Fibroblast of lung (primary cell): ENCODE measurements around the gene SPPL2A.

Source experiments
- EZH2 ChIP-seq: IDR thresholded peaks from 2 replicates; pipeline ENCODE4 v1.5.1; 2012; ENCODE audit warnings: low read length, control low read depth, mild to moderate bottlenecking; ENCODE audit errors: missing control alignments
- TF ChIP-seq, protein P1 (sequence below), 2 donors: IDR thresholded peaks in 1 of 2; conservative IDR thresholded peaks in 1 of 2; 1 replicate in 1 of 2; 2 replicates in 1 of 2; pipeline ENCODE4 v1.5.1; 2011 to 2012; ENCODE audit warnings: low read length in 2 of 2, control low read depth in 1 of 2, inconsistent platforms in 1 of 2, low read depth in 1 of 2, mild to moderate bottlenecking in 1 of 2

DNA sequence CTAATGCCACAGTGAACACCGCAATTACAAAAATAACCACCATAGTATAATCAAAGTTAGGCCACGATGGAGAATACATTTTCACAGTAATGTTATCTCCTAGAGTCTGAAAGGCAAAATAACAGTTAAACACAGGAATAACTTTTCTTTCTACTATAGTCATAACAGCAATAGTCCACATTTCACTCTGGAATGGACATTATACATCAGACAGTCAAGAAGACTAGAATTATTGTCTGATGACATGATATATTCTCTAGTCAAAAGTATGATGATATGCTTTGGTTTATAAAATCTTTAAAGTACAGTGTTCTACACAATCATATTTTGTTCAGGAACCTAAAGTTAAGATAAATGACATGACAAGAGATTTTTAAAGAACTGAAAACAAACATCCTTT is 18.0 kb downstream of the SPPL2A start:
- TF ChIP-seq, protein P1, sequence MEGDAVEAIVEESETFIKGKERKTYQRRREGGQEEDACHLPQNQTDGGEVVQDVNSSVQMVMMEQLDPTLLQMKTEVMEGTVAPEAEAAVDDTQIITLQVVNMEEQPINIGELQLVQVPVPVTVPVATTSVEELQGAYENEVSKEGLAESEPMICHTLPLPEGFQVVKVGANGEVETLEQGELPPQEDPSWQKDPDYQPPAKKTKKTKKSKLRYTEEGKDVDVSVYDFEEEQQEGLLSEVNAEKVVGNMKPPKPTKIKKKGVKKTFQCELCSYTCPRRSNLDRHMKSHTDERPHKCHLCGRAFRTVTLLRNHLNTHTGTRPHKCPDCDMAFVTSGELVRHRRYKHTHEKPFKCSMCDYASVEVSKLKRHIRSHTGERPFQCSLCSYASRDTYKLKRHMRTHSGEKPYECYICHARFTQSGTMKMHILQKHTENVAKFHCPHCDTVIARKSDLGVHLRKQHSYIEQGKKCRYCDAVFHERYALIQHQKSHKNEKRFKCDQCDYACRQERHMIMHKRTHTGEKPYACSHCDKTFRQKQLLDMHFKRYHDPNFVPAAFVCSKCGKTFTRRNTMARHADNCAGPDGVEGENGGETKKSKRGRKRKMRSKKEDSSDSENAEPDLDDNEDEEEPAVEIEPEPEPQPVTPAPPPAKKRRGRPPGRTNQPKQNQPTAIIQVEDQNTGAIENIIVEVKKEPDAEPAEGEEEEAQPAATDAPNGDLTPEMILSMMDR (conservative IDR thresholded peaks at IDR 0.05 in 1 of 2, IDR thresholded peaks at IDR 0.05 in 1 of 2; ENCODE audit: low read depth in 1 of 2, low read length in 2 of 2): no peak
- TF ChIP-seq EZH2: no peak
